ENCODE data around the gene ARMH2. TPM values are rescaled to one million over a fixed set of nuclear protein-coding genes. Genes with fewer than 3 reads are reported as not detected.

ARMH2 gene
- total RNA-seq, 2 donors from 2014 or later = not detected

DNA sequence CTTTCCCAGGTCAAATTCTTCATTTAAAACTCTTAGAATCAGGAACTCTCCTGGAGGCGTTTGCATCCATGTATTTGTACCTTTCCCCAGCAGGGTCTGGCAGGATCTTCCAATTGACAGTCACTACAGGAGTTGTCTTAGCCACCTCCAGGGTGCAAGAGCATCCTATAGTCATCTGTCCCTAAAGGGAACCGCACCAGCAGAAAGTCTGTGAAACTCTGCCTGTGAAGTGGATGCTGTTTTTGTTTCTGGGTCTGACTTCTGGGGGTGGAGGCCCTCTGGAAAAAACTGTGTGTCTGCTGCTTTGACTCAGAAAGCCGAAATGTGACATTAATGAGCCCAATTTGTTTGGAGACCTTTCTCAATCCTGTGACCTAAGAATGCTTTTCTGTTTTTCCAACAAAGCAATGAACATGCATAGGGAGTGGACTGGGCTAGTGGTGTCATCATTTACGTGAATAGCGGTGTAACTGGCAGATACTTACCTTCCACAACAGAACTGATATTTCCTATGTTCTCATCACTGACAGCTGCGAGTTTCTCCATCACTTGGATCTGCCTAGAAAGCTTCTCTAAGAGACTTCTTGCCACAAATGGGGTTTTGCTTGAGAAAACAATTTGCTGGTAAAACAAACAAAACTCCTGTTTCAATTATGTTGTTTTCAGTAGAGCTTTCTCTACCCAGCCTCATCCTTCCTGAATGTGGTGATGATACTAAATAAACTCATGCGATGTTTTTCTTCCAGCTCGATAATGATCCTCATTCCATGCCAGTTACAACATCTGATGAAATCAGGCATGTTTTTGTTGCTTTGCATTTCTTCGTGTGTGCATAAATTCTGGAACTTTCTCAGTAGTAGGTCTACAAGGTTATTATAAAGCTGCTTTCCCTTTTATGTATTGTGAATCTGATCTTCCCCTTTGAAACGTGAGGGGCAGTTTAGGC, 33.3 kb upstream of the ARMH2 start:
- no peaks in the 10 kb centered on the region for H3K36me3 ChIP-seq

DNA sequence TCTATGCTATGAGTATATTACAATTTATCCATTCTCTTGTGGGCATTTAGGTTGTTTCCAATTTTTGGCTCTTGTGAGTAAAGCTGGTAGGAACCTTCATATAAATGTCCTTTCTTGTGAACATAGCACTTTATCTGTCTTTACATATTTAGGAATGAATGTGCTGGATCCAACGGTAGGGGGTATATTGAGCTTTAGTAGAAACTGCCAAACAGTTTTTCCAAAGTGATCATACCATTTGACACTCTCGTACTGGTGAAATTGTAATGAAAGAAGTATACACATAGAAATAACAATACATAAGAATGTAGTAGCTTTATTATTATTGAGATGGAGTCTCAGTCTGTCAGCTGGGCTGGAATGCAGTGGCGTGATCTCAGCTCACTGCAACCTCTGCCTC, 30.9 kb upstream of the ARMH2 start:
- no peaks in the 10 kb centered on the region for H3K36me3 ChIP-seq
- H3K27me3 ChIP-seq = no peaks in the 10 kb centered on the region
- TF ChIP-seq, protein P1, sequence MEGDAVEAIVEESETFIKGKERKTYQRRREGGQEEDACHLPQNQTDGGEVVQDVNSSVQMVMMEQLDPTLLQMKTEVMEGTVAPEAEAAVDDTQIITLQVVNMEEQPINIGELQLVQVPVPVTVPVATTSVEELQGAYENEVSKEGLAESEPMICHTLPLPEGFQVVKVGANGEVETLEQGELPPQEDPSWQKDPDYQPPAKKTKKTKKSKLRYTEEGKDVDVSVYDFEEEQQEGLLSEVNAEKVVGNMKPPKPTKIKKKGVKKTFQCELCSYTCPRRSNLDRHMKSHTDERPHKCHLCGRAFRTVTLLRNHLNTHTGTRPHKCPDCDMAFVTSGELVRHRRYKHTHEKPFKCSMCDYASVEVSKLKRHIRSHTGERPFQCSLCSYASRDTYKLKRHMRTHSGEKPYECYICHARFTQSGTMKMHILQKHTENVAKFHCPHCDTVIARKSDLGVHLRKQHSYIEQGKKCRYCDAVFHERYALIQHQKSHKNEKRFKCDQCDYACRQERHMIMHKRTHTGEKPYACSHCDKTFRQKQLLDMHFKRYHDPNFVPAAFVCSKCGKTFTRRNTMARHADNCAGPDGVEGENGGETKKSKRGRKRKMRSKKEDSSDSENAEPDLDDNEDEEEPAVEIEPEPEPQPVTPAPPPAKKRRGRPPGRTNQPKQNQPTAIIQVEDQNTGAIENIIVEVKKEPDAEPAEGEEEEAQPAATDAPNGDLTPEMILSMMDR (IDR thresholded peaks at IDR 0.05) = no peak
- H3K27ac ChIP-seq = no peak overlapping the region
- H3K4me3 ChIP-seq = no peak overlapping the region
- no peak for DNase-seq (ENCODE audit: low spot score)
- H3K9me3 ChIP-seq = no peaks in the 10 kb centered on the region
- no peaks in the 10 kb centered on the region for H3K4me1 ChIP-seq

More for the DNA sequence above, 33.3 kb upstream of the ARMH2 start:
- DNase-seq (ENCODE audit: low spot score) = no peak
- H3K27ac ChIP-seq = no peak overlapping the region
- no peaks in the 10 kb centered on the region for H3K9me3 ChIP-seq
- no peak overlapping the region for H3K4me3 ChIP-seq
- H3K27me3 ChIP-seq = no peaks in the 10 kb centered on the region
- H3K4me1 ChIP-seq = no peaks in the 10 kb centered on the region
- TF ChIP-seq, protein P1 (IDR thresholded peaks at IDR 0.05) = no peak

DNA sequence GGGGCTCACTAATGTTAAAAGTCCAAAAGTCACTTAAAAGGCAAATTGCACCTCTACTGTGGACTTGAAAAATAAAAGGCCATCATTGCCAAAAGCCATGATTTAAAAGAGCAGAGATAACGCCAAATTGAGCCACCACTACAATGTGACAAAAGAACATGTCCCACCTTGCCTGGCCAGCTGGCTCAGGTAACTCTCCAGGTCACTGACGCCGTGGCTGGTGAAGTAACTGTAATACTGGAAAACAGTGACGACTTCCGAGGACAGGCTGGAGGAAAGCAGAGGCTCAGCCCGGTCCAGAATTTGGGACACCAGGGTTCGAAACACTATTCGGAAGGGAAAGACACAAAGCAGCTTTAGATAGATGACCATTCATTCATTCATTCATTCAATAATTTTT, 29.3 kb upstream of the ARMH2 start:
- H3K36me3 ChIP-seq = no peaks in the 10 kb centered on the region
- TF ChIP-seq, protein P1 (IDR thresholded peaks at IDR 0.05) = no peak
- no peaks in the 10 kb centered on the region for H3K4me1 ChIP-seq
- DNase-seq (ENCODE audit: low spot score) = no peak
- H3K9me3 ChIP-seq = no peaks in the 10 kb centered on the region
- H3K27ac ChIP-seq = no peak overlapping the region
- no peak overlapping the region for H3K4me3 ChIP-seq
- no peaks in the 10 kb centered on the region for H3K27me3 ChIP-seq

DNA sequence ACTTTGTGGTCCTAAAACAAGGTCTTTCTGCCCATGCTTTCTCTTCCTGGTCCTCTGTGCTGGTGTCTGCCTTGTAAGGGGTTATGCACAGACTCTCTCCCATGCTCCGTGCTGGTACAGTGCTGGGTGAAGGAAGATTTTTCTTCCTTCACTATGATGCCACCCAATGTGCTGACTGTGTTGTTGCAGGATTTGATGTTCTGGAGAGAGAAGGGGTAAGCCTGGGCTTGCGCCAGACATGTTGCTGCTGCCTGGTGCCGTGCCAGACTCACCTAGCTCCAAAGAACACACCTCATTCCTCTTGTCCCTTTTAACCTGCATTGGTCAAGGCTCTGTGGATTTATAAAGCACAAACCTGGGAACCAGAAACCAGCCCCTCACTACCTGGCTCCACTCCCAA, 28.4 kb upstream of the ARMH2 start:
- Histone ChIP-seq H3K4me3 (no peak overlapping the region), H3K27me3 (no peaks in the 10 kb centered on the region), H3K4me1 (no peaks in the 10 kb centered on the region), H3K36me3 (no peaks in the 10 kb centered on the region), H3K27ac (no peak overlapping the region), H3K9me3 (no peaks in the 10 kb centered on the region)
- no peak for DNase-seq (ENCODE audit: low spot score)
- TF ChIP-seq, protein P1 (IDR thresholded peaks at IDR 0.05) = no peak

DNA sequence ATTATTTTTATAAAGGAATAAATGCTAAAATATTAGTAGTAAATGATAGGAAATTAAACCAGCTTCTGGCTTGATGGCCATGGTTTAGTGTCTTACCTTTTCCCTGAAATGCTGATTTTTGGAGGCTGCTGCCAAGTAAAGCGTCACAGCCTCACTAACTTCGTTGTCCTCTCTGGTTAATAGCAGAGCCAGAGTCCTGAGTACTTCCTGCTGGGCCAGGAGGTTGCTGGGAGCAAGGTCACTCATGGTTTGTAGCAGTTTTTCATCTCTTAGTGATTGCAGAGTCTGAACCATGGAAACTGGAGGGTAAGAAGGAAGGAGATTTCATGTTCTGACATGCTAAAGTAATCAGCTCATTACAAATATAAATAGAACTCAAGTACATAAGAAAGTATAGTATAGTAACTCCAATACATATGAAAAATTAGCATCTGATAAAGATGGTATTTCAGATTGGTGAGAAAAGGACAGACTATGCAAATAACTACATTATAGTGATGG, 26.5 kb upstream of the ARMH2 start:
- TF ChIP-seq, protein P1 (IDR thresholded peaks at IDR 0.05) = no peak
- no peaks in the 10 kb centered on the region for H3K36me3 ChIP-seq

More for the DNA sequence above, 26.5 kb upstream of the ARMH2 start:
- Histone ChIP-seq H3K27ac (no peak overlapping the region), H3K9me3 (no peaks in the 10 kb centered on the region), H3K4me3 (no peak overlapping the region), H3K27me3 (no peaks in the 10 kb centered on the region), H3K4me1 (no peaks in the 10 kb centered on the region)
- no peak for DNase-seq (ENCODE audit: low spot score)
